Astrocyte of the cerebellum (primary cell): ENCODE data around the gene MROH9.

ENCODE experiments used
- DNase-seq: peaks from one replicate; pipeline ENCODE4 v3.0.0-alpha.2; 2011; ENCODE audit warnings: low read depth
- H3K4me3 ChIP-seq: 2 replicates; pipeline ENCODE4 v1.5.1; 2011; ENCODE audit warnings: mild to moderate bottlenecking, low read depth, low read length, moderate library complexity
- CTCF ChIP-seq: IDR thresholded peaks from 2 replicates; pipeline ENCODE4 v1.5.1; 2012; ENCODE audit warnings: low read length, low read depth, moderate library complexity, mild to moderate bottlenecking; ENCODE audit errors: missing control alignments
- in situ Hi-C: cut with HindIII; loops from 2 replicates; pipeline ENCODE4 v1.10.0; 2017; ENCODE audit warnings: low sequenced_read_pairs

MROH9 gene

GRCh38 chr1:171109966-171110365 is 174.6 kb downstream of the MROH9 start:
- TF ChIP-seq CTCF, result no peak
- in situ Hi-C loops, result no loop called here
- DNase-seq, result no peak
- H3K4me3 ChIP-seq, result no peak overlapping the region

- in situ Hi-C loops, result no loop called here
- no peak for TF ChIP-seq CTCF
- no peak for DNase-seq
- H3K4me3 ChIP-seq, result no peak overlapping the region
These were observed 175.4 kb downstream of the MROH9 start for GRCh38 chr1:171110621-171111326.

- H3K4me3 ChIP-seq, result no peak overlapping the region
- TF ChIP-seq CTCF, result no peak
- no peak for DNase-seq
- in situ Hi-C loops, result no loop called here
These were observed 176.8 kb downstream of the MROH9 start for GRCh38 chr1:171112119-171112518.

GRCh38 chr1:171113382-171113781 is 178.0 kb downstream of the MROH9 start:
- TF ChIP-seq CTCF, result no peak
- no peak for DNase-seq
- H3K4me3 ChIP-seq, result no peak overlapping the region
- in situ Hi-C loops, result no loop called here
